NCI-H1105 treated with DMSO at 0.1 percent for 48 hours (cell line): Measurements from ENCODE around the gene DLGAP1.
A peak's percentile ranks its signal among the peaks of the same experiment; 100 is the strongest.

ENCODE experiments used
- DNase-seq: peaks from one replicate; lab custom pipeline; 2025; lab: John Stamatoyannopoulos, UW

The DLGAP1 gene

DNA sequence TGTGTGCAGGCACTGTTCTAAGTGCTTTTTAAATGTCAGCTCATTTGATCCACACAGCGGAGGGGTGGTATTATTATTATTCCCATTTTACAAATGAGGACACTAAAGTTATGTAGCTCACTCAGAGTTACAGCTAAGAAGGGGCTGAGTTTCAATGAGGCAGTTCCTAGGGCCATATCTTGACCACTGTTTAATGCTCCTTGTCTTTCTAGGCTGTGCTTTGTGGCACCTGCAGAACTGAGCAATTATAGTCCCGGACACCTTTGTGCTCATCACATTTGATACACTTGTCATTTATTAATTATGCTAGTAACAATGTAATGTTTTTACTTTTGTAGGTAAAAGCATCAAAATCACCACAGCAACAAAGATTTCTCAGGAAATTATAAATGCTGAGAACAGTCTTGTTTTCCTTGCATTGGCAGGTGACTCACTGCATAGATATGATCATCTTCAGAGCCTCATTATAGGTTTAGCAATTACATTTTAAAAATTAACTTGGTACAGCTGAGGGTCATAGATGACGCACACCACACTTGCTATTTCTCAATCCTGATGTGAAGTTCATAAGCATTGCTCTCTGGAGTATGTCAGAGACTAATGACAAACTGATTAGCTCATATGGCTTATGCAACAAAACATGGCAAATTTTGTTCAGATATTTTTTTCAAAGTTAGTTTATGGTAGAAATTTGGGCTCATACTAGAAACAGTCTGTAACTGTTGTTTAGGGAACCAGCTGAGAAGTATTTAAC is 638.3 kb downstream of the DLGAP1 start:
- DNase-seq, result no peak

GRCh38 chr18:3815991-3816390 is 639.1 kb downstream of the DLGAP1 start:
- no peak for DNase-seq

- no peak for DNase-seq
Observed at GRCh38 chr18:3814816-3815215, 640.3 kb downstream of the DLGAP1 start.

GRCh38 chr18:3810296-3810695 is 644.8 kb downstream of the DLGAP1 start:
- no peak for DNase-seq

- DNase-seq, result no peak
Observed at GRCh38 chr18:3808985-3809780, 645.9 kb downstream of the DLGAP1 start.

GRCh38 chr18:3806656-3807055 is 648.5 kb downstream of the DLGAP1 start:
- DNase-seq, result no peak

DNA sequence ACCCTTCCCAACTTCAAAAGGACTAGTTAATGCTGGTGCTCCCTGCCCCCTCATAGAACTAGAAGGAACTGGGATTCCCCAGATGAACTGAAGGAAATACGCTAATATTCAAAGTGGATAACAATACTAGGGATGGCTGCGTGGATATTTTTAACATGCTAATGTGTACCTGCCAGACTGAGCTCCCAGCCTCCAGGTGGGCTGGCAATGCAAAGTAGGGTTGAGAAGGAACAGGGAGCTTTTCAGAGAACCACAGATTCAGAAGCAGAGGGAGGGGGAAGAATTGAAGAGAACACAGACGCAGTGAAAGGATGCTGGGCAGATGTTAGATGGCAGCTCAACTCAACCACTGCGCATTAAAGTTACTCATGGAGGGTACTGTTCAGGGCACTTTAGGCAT is 650.8 kb downstream of the DLGAP1 start:
- DNase-seq, result no peak

- DNase-seq, result no peak
Observed at GRCh38 chr18:3803350-3803749, 651.8 kb downstream of the DLGAP1 start.

- DNase-seq, result peak; percentile 44
Observed at GRCh38 chr18:3799515-3799914, 655.6 kb downstream of the DLGAP1 start.

GRCh38 chr18:3798032-3798431 is 657.1 kb downstream of the DLGAP1 start:
- DNase-seq, result no peak

GRCh38 chr18:3796434-3796833 is 658.7 kb downstream of the DLGAP1 start:
- no peak for DNase-seq

GRCh38 chr18:3794537-3795348 is 660.4 kb downstream of the DLGAP1 start:
- peak; percentile 23 for DNase-seq

GRCh38 chr18:3793545-3793944 is 661.6 kb downstream of the DLGAP1 start:
- DNase-seq, result no peak

GRCh38 chr18:3793111-3793510 is 662.0 kb downstream of the DLGAP1 start:
- DNase-seq, result no peak

GRCh38 chr18:3792711-3793110 is 662.4 kb downstream of the DLGAP1 start:
- no peak for DNase-seq

GRCh38 chr18:3791238-3791637 is 663.9 kb downstream of the DLGAP1 start:
- peak; percentile 50 for DNase-seq

- peak; percentile 85 for DNase-seq
Observed at GRCh38 chr18:3790703-3791102, 664.4 kb downstream of the DLGAP1 start.

- no peak for DNase-seq
Observed at GRCh38 chr18:3789525-3789924, 665.6 kb downstream of the DLGAP1 start.

- DNase-seq, result no peak
Observed at GRCh38 chr18:3784949-3785348, 670.2 kb downstream of the DLGAP1 start.

GRCh38 chr18:3782901-3783300 is 672.2 kb downstream of the DLGAP1 start:
- no peak for DNase-seq

- no peak for DNase-seq
Observed at GRCh38 chr18:3777719-3778118, 677.4 kb downstream of the DLGAP1 start.

DNA sequence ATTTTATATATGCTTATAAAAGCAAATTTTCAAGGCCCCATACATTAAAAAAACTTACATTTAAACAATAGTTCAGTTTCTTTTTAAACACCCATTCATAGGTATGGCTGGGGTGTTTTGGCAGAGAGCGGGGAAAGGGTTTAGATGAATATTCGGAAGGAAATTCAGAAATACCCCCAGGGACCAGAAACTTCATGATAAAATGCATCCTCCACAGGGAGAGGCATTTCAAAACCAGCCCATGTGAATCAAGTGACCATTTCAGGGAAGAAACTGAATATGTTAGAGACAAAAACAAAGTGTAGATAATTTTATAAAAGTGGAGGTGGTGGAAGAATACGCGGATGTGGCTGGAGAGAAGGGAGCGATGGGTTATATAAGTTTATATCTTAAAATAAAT is 678.0 kb downstream of the DLGAP1 start:
- DNase-seq, result no peak

DNA sequence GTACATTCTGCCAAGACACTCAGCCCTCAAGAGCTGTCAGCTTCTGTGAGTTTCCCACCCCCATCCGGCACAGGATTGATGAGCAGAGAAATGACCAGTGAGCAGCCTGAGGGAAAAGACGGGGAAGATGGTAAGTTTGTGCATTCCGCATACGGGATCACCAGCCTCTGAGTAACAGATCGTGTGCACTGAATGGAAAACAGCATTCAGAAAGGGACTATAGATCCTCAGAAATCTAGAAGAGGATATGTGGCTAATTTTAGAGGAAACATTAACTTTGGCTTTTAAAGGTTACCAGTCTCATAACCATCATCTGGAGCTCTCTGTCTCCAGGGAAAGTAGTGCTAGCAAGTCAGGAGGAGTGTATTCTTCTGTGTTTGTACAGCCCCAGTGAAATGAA is 679.1 kb downstream of the DLGAP1 start:
- no peak for DNase-seq
